Fibroblast of skin of back (primary cell): Measurements from ENCODE around the gene KCNMA1.

Experiments
- DNase-seq: peaks from one replicate; pipeline ENCODE4 v3.0.0-alpha.2; 2013

Gene KCNMA1

GRCh38 chr10:77289790-77290189 lies 347.8 kb downstream of the KCNMA1 start:
- DNase-seq, result peak; percentile 67

GRCh38 chr10:77289027-77289501 lies 348.5 kb downstream of the KCNMA1 start:
- DNase-seq, result no peak

DNA sequence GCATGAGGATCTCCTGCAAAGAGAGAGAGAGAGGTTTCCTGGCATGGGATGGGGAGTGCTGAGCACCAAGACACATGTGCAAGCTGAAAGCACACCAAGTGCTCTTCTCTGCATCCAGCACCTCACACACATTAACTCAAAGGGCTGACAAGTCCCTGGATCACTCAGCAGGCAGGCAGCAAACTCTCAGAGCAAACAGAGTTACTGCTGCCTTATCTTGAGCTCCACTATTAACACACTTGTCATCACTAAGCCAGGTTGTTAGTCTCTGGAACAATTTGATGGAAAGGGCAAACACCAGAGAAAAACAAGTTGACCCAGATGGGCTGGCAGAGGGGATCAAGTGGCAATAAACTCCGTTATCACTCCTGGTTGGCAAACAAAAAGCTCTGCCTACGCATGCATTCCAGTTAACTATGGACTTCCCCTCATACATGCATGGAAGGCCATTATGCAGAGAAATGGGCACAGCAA lies 349.9 kb downstream of the KCNMA1 start:
- DNase-seq, result no peak

DNA sequence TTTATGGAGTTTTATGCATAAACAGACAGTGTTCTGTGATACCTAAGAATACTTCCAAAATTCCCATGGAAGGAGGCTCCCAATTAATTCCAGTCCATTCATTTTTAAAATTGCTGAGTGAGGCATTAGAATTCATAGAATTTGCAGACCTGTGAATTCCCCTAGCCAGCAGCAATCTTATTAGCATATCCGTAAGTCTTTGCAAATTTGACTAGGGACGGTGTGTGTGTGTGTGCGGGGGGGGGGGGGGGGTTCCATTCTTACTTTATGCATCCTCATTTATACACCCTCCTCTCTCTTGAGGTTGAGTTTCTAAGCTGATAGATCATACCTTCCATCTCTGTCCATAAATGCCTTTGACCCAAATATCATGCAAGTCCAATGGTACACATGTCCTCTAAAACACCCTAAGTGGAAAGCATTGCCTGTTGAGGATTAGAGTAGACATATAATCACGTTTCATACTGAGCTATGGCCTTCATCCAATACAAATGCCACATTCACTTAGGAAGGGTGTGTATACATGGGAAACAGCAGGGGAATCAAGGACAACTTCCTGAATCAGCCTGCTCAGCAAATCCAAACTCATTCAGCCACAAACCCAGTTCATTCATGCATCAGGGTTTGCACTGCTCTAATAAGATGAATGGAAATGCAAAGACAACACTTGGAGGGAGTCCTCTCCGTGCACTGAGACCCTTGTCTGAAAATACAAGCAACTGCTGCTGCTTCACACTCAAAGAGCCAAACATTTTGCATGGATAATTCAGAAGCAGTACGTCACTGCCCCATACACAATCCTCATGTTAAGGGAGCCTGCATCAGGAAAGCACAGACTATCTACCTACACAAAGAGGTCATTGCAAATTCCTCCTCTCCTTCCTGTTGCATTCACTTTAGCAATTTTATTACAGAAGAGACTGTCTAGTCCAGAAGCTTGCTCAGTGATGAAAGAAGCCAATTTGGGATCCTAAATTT lies 350.8 kb downstream of the KCNMA1 start:
- peak; percentile 49 for DNase-seq

- no peak for DNase-seq
Measured at GRCh38 chr10:77285529-77286182, 352.0 kb downstream of the KCNMA1 start.

- DNase-seq, result no peak
Measured at GRCh38 chr10:77284797-77285196, 352.8 kb downstream of the KCNMA1 start.

DNA sequence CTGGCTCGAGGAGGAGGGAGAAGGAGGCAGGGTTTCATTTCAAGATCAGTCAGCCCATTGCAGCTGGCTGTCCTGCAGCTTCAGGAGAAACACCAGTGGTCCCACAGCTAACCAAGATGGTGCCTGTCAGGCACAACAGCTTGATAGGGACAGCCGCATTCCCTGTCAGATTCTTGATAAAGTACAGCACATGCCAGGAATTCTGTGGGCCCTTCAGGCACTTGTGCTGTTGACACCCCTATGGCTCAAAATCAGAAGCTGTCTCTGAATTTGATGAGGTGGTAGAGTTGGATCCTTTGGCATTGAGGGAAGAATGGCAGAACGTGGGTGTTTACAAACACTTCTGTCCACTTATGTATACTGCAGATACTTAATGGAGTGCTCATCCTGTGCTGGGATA lies 354.3 kb downstream of the KCNMA1 start:
- DNase-seq, result no peak

DNA sequence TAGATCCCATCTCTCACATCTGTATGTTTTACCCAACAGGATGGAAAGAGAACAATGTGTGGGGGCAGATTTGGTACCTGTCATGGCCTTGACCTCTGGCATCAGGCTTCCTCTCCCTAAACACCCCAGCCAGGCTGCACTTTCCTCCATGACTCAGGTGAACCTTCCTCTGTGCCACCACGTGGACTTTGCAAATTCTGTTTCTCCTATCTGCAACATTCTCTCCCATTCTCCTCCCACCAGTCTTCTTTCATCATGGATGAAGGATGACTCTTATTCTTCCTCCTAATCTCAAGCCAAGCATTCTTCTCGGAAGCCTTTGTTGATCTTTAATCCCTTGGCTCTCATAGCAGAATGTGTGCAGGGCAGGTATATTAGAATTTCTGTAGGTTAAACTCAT lies 355.4 kb downstream of the KCNMA1 start:
- DNase-seq, result no peak

DNA sequence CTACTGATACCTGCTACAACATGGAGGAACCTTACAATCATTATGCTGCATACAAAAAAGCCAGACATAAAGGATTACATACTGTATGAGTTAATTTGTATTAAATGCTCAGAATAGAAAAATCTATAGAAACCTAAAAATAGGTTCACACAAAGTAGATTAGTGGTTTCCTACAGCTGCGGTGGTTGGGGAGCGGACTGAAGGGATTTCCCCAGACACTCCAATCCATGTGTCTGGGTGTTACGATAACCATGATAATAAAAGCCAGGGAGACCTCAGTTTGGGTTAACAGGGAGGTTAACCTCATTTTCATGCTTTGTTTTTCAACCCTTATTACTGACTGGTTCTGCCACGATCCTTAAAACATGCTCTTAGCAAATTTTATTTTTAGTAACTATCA lies 355.9 kb downstream of the KCNMA1 start:
- DNase-seq, result no peak

GRCh38 chr10:77279207-77279606 lies 358.4 kb downstream of the KCNMA1 start:
- DNase-seq, result peak; percentile 43

DNA sequence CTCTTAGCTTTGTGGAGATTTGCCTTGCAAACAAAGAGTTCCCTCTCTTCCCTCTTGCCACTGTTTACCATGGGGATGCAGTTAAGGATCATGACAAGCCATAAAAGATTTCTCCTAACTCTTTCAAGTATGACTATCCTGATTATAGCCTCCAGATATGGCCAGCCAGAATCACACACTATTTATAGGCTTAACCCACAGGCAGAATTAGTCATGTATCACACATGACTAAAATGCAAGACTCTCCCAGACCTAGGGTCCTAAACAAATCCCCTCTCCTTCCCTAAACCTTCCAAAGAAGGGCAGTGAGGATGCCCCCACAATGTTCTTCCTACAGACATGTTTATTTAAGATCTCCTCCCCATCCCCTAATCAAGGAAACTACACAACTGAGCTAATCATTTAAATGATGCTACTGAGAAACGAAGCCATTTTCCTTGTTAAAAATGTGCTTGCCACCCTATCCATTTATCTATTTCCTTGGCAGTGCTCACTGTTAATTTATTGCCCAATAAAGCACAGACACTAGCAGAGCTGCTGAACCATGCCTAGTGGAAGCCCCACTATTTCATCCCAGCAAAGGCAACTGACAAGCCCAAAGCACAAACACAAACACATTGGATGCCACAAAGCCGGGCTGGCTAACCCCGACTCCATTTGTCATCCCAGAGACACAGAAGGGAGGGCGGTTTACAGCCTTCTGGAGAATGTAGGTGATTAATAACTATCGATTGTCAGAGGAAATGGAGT lies 363.4 kb downstream of the KCNMA1 start:
- DNase-seq, result peak; percentile 86

DNA sequence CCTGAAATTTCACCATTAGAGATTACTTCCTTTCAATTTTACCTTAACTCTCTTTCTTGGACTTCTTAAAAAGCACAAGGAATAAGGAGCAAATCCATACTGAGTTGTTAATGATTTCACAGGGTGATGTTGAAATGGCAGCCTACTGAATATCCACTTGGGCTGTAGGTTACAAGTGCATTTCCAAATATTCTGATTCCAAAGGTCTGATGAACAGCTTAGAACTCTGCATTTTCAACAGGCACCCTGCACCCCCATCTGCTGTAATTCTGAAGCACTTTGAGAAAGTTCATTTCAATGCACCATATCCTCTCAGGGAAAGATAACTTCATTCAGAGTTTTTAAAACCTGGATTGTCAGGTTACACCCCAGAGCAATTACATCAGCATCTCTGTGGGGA lies 368.4 kb downstream of the KCNMA1 start:
- DNase-seq, result no peak

GRCh38 chr10:77268721-77269120 lies 368.9 kb downstream of the KCNMA1 start:
- no peak for DNase-seq

DNA sequence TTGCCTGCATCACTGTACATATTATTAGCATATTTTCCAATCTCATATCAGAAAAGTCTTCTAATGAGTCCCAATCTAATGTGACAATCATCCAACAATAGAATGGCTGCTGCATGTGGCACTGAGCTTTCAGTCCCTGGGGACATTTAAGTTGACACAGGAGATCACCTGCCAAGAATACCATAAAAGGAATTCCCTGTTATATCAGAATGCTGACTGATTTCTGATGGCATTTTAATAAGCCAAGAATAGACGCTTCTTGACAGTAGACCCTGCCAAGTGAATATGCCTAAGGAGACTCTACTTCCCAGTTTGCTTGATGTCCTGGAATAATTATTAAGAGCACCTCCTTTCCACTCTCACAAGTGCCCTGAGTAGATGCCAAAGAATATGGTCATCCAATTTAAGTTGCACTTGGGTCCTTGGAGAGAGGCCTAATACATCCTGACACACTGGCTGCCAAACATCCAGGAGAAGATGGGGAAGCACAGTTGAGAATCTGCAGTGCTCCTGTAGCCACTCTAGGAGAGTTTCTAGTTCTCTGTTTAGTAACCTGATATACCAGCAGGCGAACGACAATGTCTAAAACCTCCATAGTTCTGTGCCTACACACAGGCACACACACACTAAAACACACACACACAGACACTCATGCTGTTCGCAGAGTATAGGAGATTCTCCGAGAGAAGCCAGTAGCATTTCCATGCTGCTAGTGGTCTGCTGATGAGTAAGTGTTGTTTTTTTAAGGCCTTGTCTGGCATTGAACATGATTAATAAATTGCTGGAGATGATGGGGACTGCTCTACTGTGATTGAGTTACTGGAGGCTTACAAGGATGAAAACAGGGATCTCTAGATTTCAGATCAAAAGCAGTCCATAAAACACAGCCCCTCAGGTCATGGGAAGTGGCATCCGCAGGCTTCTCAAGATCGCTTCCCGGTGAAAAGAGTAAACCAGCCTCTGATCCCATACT lies 369.6 kb downstream of the KCNMA1 start:
- DNase-seq, result peak; percentile 78

DNA sequence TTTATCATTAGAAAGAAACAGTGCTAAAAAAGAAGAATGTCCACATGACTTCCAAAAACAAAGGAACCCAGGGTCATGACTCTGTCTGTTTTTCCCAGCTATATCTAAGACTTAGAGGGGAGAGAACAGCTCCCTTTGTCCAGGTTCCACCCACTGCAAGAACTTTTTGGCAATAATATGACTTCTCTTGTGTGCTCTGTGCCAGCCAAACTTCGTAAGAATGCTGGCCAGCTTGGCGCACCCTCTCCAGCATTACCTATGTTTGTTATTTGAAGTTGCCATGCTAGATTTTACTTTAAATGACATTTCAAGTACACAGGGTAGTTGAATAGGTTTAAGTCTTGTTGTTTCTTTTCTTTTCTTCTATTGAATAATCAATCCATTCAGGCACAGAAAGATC lies 371.4 kb downstream of the KCNMA1 start:
- DNase-seq, result no peak

- DNase-seq, result no peak
Measured at GRCh38 chr10:77264527-77264926, 373.1 kb downstream of the KCNMA1 start.

GRCh38 chr10:77264107-77264506 lies 373.5 kb downstream of the KCNMA1 start:
- no peak for DNase-seq

- no peak for DNase-seq
Measured at GRCh38 chr10:77263700-77264099, 373.9 kb downstream of the KCNMA1 start.

DNA sequence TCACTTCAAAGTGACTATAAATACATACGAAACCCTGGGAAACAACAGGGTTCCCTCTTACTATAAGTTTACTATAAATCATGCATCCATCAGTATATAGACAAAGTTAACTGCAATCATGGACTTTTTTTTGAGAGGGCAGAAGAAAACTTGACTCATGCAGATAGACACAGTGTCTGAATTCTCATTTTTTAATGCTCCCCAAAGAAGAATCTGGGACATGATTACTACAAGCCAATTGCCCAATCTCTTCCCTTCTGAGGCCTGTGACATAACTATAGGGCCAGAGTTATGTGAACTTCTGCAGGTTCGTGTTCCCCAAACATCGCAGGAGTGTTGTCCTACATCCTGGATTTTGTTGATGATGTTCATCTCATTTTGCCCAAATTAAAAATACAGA lies 376.5 kb downstream of the KCNMA1 start:
- DNase-seq, result no peak

DNA sequence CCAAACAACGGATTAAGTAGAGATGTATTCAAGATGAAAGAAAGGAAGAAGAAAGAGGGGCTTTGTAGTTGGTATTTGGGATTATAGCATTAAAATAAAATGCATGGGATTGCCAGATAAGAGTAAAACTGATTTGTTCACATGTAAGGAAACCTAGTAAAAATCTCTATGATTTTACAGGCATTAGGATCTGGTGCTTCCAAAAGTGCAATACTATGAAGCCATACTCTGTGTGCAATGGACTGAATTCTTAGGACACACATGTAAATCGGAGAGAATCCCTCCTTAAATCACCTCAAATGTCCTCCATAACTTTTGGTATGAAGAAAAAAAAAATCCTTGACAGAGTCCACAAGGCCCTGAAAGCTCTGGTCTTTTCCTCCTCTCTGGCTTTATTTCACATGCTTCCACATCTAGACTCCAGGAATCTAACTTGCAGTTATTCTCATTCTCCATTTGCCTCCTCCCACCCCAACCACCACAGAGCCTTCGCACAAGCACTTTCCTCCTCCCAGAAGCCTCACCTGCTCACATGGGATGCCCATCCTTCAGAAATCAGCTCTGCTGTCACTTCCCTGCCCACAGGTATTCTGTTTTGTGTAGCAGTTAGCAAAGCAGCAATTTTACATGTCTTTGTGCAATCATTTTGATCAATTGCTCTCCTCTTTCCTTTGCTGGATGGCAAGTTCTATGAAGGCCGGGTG lies 378.3 kb downstream of the KCNMA1 start:
- no peak for DNase-seq

DNA sequence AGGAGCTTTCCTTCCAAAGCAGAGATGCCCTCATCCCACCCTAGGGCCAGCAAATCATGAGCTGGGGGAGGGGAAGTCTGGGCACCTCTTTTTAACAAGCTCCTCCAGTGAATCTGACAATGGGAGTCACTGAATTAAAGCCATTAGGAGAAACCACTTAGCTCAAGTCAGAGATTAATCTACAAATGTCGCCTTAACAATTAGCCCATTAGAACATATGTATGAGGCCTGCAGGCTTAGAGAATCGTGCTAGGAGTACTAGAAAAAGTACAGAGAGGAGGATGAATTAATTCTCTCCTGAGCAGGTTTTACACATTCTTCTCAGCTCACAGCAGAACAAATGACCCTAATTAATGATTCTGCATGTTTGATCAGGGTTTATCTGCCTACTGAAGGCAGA lies 381.3 kb downstream of the KCNMA1 start:
- DNase-seq, result no peak
